ENCODE measurements around the gene LAMB3.
"Not testable (repeated sequence)": the region's sequence is repeated elsewhere in the genome, so short reads cannot be mapped to it uniquely, and the experiment has no call there.

Gene LAMB3

GRCh38 chr1:209652121-209652735 is at the start of gene LAMB3:
Gene LAMB3, minus strand, starts transcription at chr1:209652425. Its CDS starts 1,481 bp downstream, at chr1:209650944.
- no peak for DNase-seq

DNA sequence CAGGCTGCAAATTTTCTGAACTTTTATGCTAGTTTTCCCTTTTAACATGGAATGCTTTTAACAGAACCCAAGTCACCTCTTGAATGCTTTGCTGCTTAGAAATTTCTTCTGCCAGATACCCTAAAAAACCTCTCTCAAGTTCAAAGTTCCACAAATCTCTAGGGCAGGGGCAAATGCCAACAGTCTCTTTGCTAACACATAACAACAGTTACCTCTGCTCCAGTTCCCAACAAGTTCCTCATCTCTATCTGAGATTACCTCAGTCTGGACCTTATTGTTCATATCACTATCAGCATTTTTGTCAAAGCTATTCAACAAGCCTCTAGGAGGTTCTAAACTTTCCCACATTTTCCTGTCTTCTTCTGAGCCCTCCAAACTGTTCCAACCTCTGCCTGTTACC is 48.5 kb upstream of the LAMB3 start:
- not testable (repeated sequence) for DNase-seq

- no peak for DNase-seq
These were observed 44.9 kb upstream of the LAMB3 start for GRCh38 chr1:209697126-209697525.

GRCh38 chr1:209696673-209697072 is 44.4 kb upstream of the LAMB3 start:
- DNase-seq: no peak

GRCh38 chr1:209692745-209693504 is 40.7 kb upstream of the LAMB3 start:
- DNase-seq: peak; percentile 14

DNA sequence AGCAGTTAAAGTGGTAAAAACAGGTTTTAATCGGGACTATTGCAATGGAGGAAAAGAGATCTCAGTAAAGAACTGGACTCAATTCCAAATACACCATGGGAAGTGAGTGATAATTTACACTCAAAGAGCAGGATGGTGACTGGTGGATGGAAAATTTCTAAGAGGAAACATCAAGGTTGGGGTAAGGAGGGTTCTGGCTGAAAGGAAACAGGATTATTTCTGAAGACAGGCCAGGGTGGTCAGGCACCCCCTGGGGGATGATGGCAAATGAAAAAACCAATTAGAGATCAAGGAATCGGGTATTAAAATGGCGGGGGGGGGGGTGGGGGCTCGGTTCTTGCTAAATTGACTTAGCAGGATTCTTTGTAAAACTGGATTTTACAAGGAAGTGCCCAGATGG is 40.1 kb upstream of the LAMB3 start:
- no peak for DNase-seq

DNA sequence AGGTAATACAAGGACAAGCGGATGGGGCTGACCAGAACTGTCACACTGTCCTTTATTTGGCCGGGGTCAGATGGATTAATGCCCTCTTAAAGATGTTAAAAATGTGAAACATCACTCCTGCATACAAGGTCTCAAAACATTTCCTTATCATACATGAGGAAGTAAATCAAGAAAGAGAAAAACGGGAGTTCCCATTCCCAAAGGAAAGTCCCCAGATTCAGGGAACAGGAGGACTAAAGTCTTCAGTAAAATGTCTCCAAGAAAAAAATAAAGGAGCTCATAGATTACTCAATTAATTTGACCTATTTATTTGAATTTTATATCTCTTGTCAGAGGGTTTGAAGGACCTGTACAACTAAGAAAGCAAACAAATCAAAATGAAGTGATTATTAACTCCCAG is 39.0 kb upstream of the LAMB3 start:
- no peak for DNase-seq

DNA sequence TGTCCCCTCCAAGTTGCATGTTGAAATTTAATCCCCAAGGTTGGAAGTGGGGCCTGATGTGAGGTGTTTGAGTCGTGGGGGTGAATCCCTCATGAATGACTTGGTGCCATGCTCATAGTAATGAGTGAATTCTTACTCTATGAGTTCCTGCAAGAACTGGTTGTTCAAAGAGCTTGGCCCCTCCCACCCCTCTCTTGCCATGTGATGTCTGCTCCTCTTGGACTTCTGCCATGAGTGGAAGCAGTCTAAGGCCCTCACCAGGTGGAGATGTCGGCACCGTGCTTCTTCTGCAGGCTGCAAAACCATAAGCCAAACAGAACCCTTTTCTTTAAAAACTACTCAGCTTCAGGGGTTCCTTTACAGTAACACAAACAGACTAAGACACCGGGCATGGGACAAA is 37.3 kb upstream of the LAMB3 start:
- DNase-seq: no peak

DNA sequence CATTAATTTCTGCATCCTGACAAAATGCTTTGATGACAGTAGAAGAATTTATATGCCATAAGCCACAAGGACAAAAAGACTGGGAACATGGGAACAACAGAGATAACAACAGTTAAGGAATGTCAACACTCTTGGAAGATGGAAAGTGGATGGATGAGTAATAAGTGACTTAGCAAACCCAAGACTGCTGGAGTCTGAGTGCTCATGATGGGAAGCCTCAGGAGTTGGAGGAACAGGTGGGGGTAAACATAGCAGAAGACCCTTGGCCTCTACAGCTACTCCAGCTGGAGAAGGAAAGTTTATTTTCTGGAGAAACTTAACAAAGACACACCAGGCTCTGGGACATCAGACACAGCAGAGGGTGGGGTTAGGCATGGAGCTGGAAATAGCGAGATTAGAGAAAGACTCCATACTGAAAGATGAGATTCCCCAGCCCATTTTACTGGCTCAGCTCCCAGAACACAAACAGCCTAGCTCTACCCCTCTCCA is 36.6 kb upstream of the LAMB3 start:
- DNase-seq: no peak

DNA sequence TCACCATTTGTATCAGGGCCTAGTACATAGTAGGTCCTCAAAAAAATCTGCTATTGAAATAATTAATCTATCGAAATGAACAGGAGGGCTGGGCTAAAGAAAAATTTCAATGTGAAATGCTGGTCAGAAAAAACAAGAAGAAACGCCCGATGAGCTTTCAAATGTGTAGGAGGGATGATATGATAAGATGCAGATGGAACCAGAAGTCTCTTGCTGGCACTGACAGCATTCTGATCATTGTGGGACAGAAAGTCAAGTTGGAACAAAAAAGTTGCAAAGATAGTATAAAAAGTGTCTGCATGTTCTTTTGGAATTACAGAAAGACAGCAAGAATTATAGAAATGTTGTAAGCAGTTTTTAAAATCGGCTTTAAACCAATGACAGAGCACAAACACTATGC is 34.1 kb upstream of the LAMB3 start:
- DNase-seq: no peak

GRCh38 chr1:209685821-209686220 is 33.6 kb upstream of the LAMB3 start:
- no peak for DNase-seq

DNA sequence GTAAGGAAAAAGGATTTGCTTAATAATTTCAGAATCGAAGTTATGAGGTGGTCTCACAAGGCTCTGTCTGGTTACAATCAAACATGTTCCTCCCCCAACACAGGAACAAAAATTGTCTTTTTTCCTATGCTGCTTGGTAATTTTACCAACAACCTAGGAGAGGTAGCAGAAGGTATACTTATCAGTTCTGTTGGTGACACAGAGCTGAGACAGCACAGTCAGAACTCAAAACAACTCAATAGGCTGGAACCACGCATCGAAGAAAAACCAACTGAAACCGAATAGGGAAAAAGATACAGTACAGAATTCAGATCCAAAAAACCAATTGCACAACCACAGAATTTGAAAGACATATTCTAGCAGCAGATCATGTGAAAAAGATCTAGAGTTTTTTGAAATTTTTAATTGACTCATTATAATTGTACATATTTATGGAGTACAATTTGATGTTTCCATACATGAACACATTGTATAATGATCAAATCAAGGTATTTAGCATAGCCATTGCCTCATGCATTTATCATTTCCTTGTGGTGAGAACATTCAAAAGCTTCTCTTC is 26.8 kb upstream of the LAMB3 start:
- no peak for DNase-seq

GRCh38 chr1:209675565-209676154 is 23.4 kb upstream of the LAMB3 start:
- DNase-seq: no peak

DNA sequence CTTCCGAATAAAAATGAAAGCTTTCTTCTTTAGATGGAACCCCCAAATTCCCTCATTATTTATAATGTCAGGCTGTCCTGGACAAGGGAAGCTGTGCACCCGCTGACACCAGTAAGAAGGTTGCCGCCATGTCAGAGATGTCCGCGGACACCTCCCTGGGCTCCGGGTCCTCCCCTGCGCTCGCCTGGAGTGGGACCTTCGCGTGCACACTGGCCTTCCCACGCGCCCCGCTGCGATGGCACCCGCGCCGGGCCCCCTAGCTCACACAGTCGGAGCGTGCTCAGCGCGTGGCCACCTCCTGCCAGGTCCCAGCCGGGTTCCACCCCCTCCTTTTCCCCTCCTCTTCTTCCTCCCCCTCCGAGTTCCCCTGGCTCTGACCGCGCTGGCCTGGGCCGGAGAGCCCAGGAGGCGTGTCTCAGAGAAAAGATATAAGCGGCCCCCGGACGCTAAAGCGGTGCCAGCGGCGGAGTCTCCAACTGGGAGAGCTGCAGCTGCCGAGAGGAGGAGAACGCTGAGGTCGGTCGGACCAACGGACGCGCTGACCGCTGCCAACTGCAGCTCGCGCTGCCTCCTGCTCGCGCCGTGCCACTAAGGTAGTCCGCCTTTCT is 22.8 kb upstream of the LAMB3 start, which contains the start of gene G0S2:
Gene G0S2, plus strand, starts transcription at position 456 of the 608 bp plus-strand sequence. CDS start 273 bp downstream, outside the sequence.
- DNase-seq: no peak

GRCh38 chr1:209673631-209674417 is 21.6 kb upstream of the LAMB3 start:
- DNase-seq: no peak

GRCh38 chr1:209672705-209673630 is 20.7 kb upstream of the LAMB3 start:
- no peak for DNase-seq

DNA sequence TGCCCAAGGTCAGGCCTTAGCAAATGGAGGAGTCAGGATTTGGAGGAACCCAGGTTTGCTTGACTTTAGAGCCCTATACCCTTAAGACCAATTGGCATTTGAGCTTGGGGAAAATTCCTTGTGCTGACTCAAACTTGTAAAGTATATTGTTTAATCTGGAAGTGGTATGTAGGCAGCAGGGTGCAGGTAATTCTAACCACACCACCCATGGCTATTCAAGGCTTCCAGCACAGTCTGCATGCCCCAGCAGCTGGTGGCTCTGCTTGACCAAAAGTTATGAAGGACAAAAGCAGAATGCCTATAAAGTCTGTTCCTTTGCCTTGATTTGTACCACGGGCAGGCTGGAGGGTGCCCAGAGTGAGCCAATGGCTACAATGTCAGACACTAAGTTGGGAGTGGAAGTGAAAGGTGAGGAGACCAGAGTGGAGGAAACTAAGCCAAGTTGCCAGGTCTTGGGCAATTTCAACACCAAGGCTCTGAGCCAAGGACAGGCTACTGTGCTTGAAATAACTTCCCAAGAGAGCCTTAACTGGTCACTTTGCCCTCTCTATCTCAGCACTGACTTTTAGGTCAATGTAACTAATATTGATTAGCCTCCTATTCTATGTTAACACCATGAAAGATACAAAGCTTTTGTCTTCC is 18.3 kb upstream of the LAMB3 start:
- no peak for DNase-seq

- no peak for DNase-seq
These were observed 15.5 kb upstream of the LAMB3 start for GRCh38 chr1:209667708-209668107.

DNA sequence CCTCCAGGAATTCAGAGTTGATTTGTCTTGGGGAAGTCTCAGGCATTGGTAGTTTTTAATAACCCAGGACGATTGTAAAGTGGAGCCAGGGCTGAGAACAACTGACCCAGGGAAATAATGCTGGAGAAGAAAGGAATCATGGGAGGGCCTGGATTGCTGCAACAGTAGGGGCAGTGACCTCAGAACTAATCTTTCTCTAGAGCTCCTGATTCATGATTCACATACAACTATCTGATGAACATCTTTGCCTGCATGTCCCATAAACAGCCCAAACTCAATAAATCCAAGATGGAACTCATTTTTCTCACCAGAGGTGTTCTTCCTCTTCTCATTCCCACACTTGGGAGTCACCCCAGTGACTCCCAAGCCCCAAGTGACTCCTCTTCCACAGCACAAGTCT is 14.9 kb upstream of the LAMB3 start:
- no peak for DNase-seq

GRCh38 chr1:209662879-209663327 is 10.7 kb upstream of the LAMB3 start:
- no peak for DNase-seq

- no peak for DNase-seq
These were observed 8.8 kb upstream of the LAMB3 start for GRCh38 chr1:209661071-209661470.
